Testis (tissue), 3 donors: ENCODE results near the gene PLCXD1. TPM values are rescaled to one million over a fixed set of nuclear protein-coding genes. Genes with fewer than 3 reads are reported as not detected.
A peak's percentile ranks its signal among the peaks of the same experiment; 100 is the strongest.
"Not testable (repeated sequence)": the region's sequence is repeated elsewhere in the genome, so short reads cannot be mapped to it uniquely, and the experiment has no call there.

Source experiments
- DNase-seq: peaks from one replicate; pipeline ENCODE4 v3.0.0-alpha.2; 2019
- H3K27ac ChIP-seq, 2 donors: fragments of 200-600 bp; sonication (generic); one replicate each; pipeline ENCODE4 v1.5.1; 2019
- H3K27me3 ChIP-seq: fragments of 200-600 bp; sonication (generic); one replicate; pipeline ENCODE4 v1.5.1; 2019
- H3K36me3 ChIP-seq: fragments of 200-600 bp; sonication (generic); one replicate; pipeline ENCODE4 v1.5.1; 2017; ENCODE audit warnings: low read depth; ENCODE audit errors: missing control alignments
- H3K4me1 ChIP-seq: fragments of 200-600 bp; sonication (generic); one replicate; pipeline ENCODE4 v1.5.1; 2019
- H3K4me3 ChIP-seq, 2 donors: fragments of 200-600 bp; sonication (generic); one replicate each; pipeline ENCODE4 v1.5.1; 2017 to 2019
- H3K9me3 ChIP-seq: fragments of 200-600 bp; sonication (generic); one replicate; pipeline ENCODE4 v1.5.1; 2017
- POLR2A ChIP-seq: fragments of 450-650 bp; IDR thresholded peaks from one replicate; pipeline ENCODE4 v1.6.1; 2017; ENCODE audit warnings: antibody characterized with exemption, mild to moderate bottlenecking, moderate library complexity
- WGBS, 2 donors: methylation state at CpG; one replicate each; pipeline ENCODE4 v1.1.5; 2018; 5-methylcytosine and 5-hydroxymethylcytosine counted together
- intact Hi-C: fragments of 100-400 bp; cut with DNase I; formaldehyde crosslinking; loops from one replicate; pipeline ENCODE4 v1.15.1; 2023; ENCODE audit warnings: low total_unique reads
- polyA plus RNA-seq: library from polyadenylated mRNA; stranded (reverse); fragments of 350-450 nt; fragmentation: Illumina TruSeq; extraction: RNeasy Lipid Tissue Mini Kit (QIAGEN cat#74804); gene quantifications from one replicate; pipeline ENCODE4 v1.2.3, GENCODE V29; 2014; ENCODE audit warnings: low read depth, low replicate concordance; ENCODE audit not compliant: insufficient read depth
- total RNA-seq, 2 donors: library from RNA; depleted of rRNA; stranded (reverse); fragments of >200 nt; gene quantifications; one replicate each; pipeline ENCODE4 v1.2.3, GENCODE V29; 2016
- TF ChIP-seq, protein P1 (sequence below), 3 experiments: fragments of 450-650 bp in 2 of 3; fragments of 200-600 bp in 1 of 3; sonication (generic) in 1 of 3; IDR thresholded peaks; one replicate each; pipeline ENCODE4 v1.5.1; 2016 to 2019; ENCODE audit warnings: antibody characterized with exemption in 3 of 3, mild to moderate bottlenecking in 2 of 3, moderate library complexity in 1 of 3

The PLCXD1 gene
- total and polyA plus RNA-seq, 3 donors from 2014 or later, result 14.6 to 24.0 (median 15.7) TPM

DNA sequence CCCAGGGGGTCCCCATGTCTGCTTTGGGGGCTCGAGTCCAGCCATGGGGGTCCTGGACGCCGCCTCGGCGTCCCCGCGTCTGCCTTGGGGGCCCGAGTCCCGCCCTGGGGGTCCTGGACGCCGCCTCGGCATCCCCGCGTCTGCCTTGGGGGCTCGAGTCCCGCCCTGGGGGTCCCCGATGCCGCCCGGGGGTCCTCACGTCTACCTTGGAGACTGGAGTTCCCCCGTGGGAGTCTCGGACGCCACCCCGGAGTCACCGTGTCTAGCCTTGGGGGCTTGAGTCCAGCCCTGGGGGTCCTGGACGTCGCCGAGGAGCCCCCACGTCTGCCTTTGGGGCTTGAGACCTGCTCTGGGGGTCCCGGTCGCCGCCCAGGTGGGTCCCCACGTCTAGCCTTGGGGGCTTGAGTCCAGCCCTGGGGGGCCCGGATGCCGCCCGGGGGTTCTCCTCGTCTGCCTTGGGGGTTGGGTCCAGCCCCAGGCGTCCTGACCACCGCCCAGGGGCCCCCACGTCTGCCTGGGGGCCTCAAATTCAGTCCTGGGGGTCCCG is 38.5 kb downstream of the PLCXD1 start:
- no peaks in the 10 kb centered on the region for H3K27me3 ChIP-seq
- H3K36me3 ChIP-seq, result no peaks in the 10 kb centered on the region
- H3K27ac ChIP-seq, result peak overlapping the region; percentile 62 to 88
- no peaks in the 10 kb centered on the region for H3K9me3 ChIP-seq
- peak overlapping the region; percentile 79 to 84 for H3K4me3 ChIP-seq
- 2% methylated on average over 39 of the region's 41 CpGs; no CpG with 5 or more reads in 1 of the 2 donors for WGBS, 2 donors
- peaks cover 17% of the 10 kb centered on the region for H3K4me1 ChIP-seq
- intact Hi-C loops, result no loop called here
- TF ChIP-seq POLR2A, result no peak
- TF ChIP-seq, protein P1, sequence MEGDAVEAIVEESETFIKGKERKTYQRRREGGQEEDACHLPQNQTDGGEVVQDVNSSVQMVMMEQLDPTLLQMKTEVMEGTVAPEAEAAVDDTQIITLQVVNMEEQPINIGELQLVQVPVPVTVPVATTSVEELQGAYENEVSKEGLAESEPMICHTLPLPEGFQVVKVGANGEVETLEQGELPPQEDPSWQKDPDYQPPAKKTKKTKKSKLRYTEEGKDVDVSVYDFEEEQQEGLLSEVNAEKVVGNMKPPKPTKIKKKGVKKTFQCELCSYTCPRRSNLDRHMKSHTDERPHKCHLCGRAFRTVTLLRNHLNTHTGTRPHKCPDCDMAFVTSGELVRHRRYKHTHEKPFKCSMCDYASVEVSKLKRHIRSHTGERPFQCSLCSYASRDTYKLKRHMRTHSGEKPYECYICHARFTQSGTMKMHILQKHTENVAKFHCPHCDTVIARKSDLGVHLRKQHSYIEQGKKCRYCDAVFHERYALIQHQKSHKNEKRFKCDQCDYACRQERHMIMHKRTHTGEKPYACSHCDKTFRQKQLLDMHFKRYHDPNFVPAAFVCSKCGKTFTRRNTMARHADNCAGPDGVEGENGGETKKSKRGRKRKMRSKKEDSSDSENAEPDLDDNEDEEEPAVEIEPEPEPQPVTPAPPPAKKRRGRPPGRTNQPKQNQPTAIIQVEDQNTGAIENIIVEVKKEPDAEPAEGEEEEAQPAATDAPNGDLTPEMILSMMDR (IDR thresholded peaks at IDR 0.05), result no peak
- no peak for DNase-seq

DNA sequence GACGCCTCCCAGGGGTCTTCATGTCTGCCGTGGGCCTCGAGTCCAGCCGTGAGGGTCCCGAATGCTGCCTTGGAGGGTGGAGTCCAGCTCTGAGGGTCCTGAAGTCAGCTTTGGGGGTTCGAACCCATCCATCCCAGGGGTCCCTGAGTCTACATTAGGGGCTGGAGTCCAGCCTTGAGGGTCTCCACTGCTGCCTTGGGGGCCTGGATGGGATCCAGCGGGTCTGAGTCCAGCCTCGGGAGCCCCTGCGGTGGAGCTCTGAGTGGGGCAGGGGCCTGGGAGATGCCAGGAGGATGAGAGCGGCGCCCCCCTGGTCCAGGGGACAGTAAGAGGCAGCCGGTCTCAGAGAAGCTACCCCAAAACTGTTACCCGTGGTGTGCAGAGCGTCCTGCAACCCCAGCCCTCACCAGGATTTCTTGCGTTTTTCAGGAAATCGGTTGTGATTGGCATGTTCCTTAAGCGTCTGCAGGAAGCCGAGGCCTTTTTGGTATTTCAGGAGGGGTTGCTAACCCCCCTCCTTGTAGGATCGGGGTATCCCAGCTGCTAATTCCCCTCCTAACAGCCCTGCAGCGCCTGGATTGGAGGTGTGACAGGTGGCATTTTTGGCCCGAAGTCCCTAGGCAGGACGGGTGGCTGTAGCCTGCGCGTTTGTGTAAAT is 39.1 kb downstream of the PLCXD1 start:
- Histone ChIP-seq H3K27ac (no peak overlapping the region), H3K36me3 (no peaks in the 10 kb centered on the region), H3K27me3 (no peaks in the 10 kb centered on the region), H3K4me1 (peaks cover 17% of the 10 kb centered on the region), H3K4me3 (peak overlapping the region; percentile 79 to 84), H3K9me3 (no peaks in the 10 kb centered on the region)
- intact Hi-C loops, result no loop called here
- TF ChIP-seq, protein P1 (IDR thresholded peaks at IDR 0.05), result no peak
- TF ChIP-seq POLR2A, result no peak
- WGBS, 2 donors, result 5 to 16% methylated on average over 7 to 20 of the region's 24 CpGs
- no peak for DNase-seq

DNA sequence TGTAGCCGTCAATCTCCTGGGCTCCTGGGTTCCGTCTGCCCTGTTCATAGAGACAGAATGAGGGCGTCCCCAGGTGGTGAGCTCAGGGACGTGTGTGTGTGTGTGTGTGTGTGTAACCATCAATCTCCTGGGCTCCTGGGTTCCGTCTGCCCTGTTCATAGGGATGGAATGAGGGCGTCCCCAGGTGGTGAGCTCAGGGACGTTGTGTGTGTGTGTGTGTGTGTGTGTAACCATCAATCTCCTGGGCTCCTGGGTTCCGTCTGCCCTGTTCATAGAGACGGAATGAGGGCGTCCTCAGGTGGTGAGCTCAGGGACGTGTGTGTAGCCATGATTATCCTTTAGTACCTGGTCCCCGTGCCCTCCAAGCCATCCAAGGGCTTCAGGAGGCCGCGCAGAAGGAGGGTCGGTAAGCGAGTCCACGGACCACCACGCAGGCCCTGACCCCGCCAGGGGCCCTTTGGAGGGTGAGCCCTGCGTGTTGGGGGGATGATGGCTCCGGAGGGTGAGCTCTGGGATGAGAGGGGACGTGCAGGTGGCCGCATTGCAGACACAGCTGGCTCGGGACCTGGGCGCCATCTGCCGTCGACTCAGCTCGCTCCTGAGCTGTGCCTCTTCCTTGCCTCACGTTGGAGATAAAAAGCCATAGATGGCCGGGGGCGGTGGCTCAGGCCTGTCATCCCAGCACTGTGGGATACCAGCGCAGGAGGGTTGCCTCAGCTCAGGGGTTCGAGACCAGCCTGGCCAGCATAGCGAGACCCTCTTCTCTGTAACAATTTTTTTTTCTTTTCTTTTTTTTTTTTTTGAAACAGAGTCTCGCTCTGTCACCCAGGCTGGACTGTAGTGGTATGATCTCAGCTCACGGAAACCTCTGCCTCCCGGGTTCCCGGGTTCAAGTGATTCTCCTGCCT is 42.8 kb downstream of the PLCXD1 start:
- intact Hi-C loops, result no loop called here
- Histone ChIP-seq H3K27ac (no peak overlapping the region), H3K27me3 (no peaks in the 10 kb centered on the region), H3K36me3 (no peaks in the 10 kb centered on the region), H3K4me1 (peaks cover 13% of the 10 kb centered on the region), H3K9me3 (no peaks in the 10 kb centered on the region), H3K4me3 (no peak overlapping the region)
- DNase-seq, result peak; percentile 52
- 69 to 77% methylated on average over 20 to 38 of the region's 38 CpGs for WGBS, 2 donors
- TF ChIP-seq, protein P1 (IDR thresholded peaks at IDR 0.05), result no peak

DNA sequence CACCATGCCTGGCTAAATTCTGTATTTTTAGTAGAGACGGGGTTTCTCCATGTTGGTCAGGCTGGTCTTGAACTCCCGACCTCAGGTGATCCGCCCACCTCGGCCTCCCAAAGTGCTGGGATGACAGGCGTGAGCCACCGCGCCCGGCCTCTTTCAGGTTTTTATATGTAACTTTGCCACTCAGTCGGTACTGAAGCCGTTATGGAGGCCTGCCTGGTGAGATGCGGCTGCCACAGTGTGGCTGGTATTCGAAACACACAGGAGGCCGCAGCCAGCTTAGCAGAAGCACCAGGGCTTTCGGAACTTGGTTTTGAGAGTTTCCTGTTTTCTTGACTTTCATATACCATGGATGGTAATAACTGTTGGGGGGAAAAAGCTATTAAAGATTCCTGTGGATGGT is 43.5 kb downstream of the PLCXD1 start:
- H3K9me3 ChIP-seq, H3K36me3 ChIP-seq, intact Hi-C loops, H3K27me3 ChIP-seq, H3K27ac ChIP-seq, DNase-seq, H3K4me3 ChIP-seq: not testable (repeated sequence)
- H3K4me1 ChIP-seq, result peaks cover 11% of the 10 kb centered on the region
- 81 to 83% methylated on average over 14 of the region's 14 CpGs for WGBS, 2 donors

DNA sequence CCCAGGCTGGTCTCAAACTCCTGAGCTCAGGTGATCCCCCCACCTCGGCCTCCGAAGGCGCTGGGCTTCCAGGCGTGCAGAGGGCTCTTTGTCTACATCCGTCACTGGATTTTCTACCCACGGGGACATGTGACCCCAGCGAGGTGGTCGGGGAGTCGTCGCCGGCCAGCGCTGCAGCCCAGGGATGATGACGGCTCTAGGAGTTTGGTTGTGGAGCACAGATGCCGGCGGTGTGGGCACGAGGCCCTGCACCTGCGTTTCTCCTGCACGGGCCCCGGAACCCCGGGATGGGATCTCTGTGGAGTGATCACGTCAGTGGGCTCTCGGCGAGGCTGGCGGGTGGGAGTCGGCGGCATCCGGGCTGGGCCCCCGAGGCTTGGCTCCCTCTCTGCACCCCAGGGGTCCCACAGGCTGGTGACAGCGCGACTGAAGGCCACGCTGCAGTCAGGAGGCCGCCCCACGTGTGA is 46.5 kb downstream of the PLCXD1 start:
- TF ChIP-seq POLR2A, result no peak
- TF ChIP-seq, protein P1 (IDR thresholded peaks at IDR 0.05), result no peak
- H3K27me3 ChIP-seq, result no peaks in the 10 kb centered on the region
- 65 to 76% methylated on average over 15 to 25 of the region's 33 CpGs for WGBS, 2 donors

More for the DNA sequence above, 46.5 kb downstream of the PLCXD1 start:
- H3K4me1 ChIP-seq, result peaks cover 4% of the 10 kb centered on the region
- H3K4me3 ChIP-seq, result no peak overlapping the region
- no peak overlapping the region for H3K27ac ChIP-seq
- no peak for DNase-seq
- H3K9me3 ChIP-seq, result no peaks in the 10 kb centered on the region
- no peaks in the 10 kb centered on the region for H3K36me3 ChIP-seq
- intact Hi-C loops, result no loop called here
